ENCODE data around the gene LMCD1. TPM values are rescaled to one million over a fixed set of nuclear protein-coding genes. Genes with fewer than 3 reads are reported as not detected.

Gene LMCD1
- polyA plus RNA-seq, 1 of the 3 experiments (the other 2 are of a cell fraction) = 23.6 TPM

DNA sequence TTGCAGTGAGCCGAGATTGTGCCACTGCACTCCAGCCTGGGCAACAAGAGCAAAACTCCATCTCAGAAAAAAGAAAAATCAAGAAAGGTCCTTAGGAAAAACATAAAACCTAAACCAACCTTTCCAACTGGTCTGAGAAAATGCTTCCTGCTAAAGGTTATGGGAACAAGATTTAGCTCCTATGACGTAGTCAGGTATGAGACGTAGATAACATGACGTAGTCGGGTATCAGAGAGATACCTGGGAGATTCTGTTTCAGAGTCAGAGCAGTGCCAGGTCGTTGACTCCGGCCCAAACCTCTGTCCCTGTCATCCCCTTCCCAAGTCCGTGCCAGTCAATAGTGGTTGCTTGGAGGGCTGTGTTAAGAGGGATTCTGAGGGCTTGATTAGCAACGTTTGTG is 39.9 kb downstream of the LMCD1 start:
- no peaks in the 10 kb centered on the region for H3K79me2 ChIP-seq (ENCODE audit: insufficient read depth)
- no peak for DNase-seq
- H3F3A ChIP-seq (replicated peaks; ENCODE audit: insufficient read depth) = no peaks in the 10 kb centered on the region
- H3K36me3 ChIP-seq (replicated peaks in 1 of 2; ENCODE audit: control insufficient read depth in 1 of 2, insufficient read depth in 2 of 2, low read length in 1 of 2) = peaks cover 0 to 39% of the 10 kb centered on the region in 2 experiments
- H3K4me3 ChIP-seq (ENCODE audit: low read depth in 2 of 2, low read length in 1 of 2) = no peak overlapping the region
- H3K4me1 ChIP-seq (ENCODE audit: control insufficient read depth in 1 of 2, insufficient read depth in 2 of 2, low read depth in 1 of 2, low read length in 1 of 2) = no peaks in the 10 kb centered on the region; a peak in 1 of 4 replicates
- H3K9me2 ChIP-seq = no peaks in the 10 kb centered on the region
- no peaks in the 10 kb centered on the region for H3K9me3 ChIP-seq
- H3K4me2 ChIP-seq = no peak overlapping the region
- H3K27me3 ChIP-seq (ENCODE audit: insufficient read depth) = no peaks in the 10 kb centered on the region
- H3K27ac ChIP-seq (ENCODE audit: low read depth in 2 of 2, low read length in 1 of 2) = no peak overlapping the region
- TF ChIP-seq RXRA (IDR thresholded peaks at IDR 0.05; ENCODE audit: borderline replicate concordance, low read depth) (no peak), EZH2phosphoT487 (IDR thresholded peaks at IDR 0.05; ENCODE audit: borderline replicate concordance, low read depth) (no peak), FOSL2 (IDR thresholded peaks at IDR 0.05; ENCODE audit: borderline replicate concordance, low read depth) (no peak), MXI1 (IDR thresholded peaks at IDR 0.05; ENCODE audit: low read depth, low read length) (no peak), FOXM1 (IDR thresholded peaks at IDR 0.05; ENCODE audit: low read depth) (no peak), RAD21 (IDR thresholded peaks at IDR 0.05; ENCODE audit: low read length) (no peak), TAF1 (IDR thresholded peaks at IDR 0.05; ENCODE audit: borderline replicate concordance, low read depth, low read length) (no peak), POLR2AphosphoS5 (IDR thresholded peaks at IDR 0.05; ENCODE audit: low read depth, low read length) (no peak), CHD2 (IDR thresholded peaks at IDR 0.05; ENCODE audit: low read length, partially characterized antibody) (no peak)
- TF ChIP-seq, protein P1, sequence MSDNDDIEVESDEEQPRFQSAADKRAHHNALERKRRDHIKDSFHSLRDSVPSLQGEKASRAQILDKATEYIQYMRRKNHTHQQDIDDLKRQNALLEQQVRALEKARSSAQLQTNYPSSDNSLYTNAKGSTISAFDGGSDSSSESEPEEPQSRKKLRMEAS (IDR thresholded peaks at IDR 0.05; ENCODE audit: low read depth) = no peak
- TF ChIP-seq, protein P2, sequence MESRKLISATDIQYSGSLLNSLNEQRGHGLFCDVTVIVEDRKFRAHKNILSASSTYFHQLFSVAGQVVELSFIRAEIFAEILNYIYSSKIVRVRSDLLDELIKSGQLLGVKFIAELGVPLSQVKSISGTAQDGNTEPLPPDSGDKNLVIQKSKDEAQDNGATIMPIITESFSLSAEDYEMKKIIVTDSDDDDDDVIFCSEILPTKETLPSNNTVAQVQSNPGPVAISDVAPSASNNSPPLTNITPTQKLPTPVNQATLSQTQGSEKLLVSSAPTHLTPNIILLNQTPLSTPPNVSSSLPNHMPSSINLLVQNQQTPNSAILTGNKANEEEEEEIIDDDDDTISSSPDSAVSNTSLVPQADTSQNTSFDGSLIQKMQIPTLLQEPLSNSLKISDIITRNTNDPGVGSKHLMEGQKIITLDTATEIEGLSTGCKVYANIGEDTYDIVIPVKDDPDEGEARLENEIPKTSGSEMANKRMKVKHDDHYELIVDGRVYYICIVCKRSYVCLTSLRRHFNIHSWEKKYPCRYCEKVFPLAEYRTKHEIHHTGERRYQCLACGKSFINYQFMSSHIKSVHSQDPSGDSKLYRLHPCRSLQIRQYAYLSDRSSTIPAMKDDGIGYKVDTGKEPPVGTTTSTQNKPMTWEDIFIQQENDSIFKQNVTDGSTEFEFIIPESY (IDR thresholded peaks at IDR 0.05; ENCODE audit: borderline replicate concordance, low read depth) = no peak
- TF ChIP-seq, protein P3, sequence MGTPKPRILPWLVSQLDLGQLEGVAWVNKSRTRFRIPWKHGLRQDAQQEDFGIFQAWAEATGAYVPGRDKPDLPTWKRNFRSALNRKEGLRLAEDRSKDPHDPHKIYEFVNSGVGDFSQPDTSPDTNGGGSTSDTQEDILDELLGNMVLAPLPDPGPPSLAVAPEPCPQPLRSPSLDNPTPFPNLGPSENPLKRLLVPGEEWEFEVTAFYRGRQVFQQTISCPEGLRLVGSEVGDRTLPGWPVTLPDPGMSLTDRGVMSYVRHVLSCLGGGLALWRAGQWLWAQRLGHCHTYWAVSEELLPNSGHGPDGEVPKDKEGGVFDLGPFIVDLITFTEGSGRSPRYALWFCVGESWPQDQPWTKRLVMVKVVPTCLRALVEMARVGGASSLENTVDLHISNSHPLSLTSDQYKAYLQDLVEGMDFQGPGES (IDR thresholded peaks at IDR 0.05; ENCODE audit: low read depth, low read length) = no peak
- TF ChIP-seq, protein P4, sequence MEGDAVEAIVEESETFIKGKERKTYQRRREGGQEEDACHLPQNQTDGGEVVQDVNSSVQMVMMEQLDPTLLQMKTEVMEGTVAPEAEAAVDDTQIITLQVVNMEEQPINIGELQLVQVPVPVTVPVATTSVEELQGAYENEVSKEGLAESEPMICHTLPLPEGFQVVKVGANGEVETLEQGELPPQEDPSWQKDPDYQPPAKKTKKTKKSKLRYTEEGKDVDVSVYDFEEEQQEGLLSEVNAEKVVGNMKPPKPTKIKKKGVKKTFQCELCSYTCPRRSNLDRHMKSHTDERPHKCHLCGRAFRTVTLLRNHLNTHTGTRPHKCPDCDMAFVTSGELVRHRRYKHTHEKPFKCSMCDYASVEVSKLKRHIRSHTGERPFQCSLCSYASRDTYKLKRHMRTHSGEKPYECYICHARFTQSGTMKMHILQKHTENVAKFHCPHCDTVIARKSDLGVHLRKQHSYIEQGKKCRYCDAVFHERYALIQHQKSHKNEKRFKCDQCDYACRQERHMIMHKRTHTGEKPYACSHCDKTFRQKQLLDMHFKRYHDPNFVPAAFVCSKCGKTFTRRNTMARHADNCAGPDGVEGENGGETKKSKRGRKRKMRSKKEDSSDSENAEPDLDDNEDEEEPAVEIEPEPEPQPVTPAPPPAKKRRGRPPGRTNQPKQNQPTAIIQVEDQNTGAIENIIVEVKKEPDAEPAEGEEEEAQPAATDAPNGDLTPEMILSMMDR (IDR thresholded peaks at IDR 0.05) = no peak
- H4K20me1 ChIP-seq (ENCODE audit: insufficient read depth) = no peaks in the 10 kb centered on the region
- no peak overlapping the region for H2AFZ ChIP-seq (ENCODE audit: low read depth)
- ChIA-PET CTCF (interaction anchor here (1.5 kb wide), 1 partner anchor 11 kb away, joined by 3 read pairs; no protein-coding TSS in a partner anchor), POLR2A (no interaction called here)
- no peak overlapping the region for H3K9ac ChIP-seq
- WGBS (ENCODE audit: low lambda C conversion rate) = 84% methylated on average over 9 of the region's 9 CpGs
